Effector CD8-positive, alpha-beta T cell (primary cell): ENCODE data around the gene MAP3K1.
A peak's percentile ranks its signal among the peaks of the same experiment; 100 is the strongest.
"Not testable (repeated sequence)": the region's sequence is repeated elsewhere in the genome, so short reads cannot be mapped to it uniquely, and the experiment has no call there.

Experiments
- DNase-seq: peaks from one replicate; lab custom pipeline; 2025; lab: John Stamatoyannopoulos, UW
- total RNA-seq, 4 experiments: gene quantifications; one replicate each; lab custom pipeline; 2026; lab: John Stamatoyannopoulos, UW

MAP3K1 gene
- total RNA-seq = 90.0 to 454 (median 183) reads per million in 4 experiments

DNA sequence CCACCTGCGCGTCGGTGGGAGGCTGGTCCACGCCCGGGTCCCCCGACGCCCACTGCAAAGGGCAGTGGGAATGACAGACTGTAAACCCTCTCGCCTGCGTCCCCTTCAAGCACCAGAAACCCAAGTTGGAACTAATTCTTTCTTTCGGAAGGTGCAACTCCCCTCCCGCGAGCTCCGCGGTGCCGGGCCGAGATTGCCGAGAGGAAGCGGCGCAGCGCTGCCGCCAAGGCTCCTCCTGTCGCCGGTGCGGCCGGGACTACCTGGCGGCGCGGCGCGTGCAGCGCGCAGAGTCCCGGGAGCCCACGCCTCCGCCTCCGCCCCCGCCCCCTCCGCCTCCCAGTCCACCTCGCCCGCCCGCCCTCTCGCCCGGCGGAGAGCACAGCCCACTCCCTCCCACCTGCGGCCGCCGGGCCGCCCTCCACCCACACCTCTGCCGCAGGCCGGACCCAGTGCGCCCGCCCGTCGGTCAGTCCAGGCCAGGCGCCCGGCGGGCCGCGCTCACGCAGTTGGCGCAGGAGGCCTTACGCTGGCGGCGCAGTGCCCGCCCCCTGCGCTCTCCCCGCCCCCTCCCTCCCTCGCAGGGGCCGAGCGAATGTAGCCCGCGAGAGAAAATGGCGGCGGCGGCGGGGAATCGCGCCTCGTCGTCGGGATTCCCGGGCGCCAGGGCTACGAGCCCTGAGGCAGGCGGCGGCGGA, at the start of gene MAP3K1:
Gene MAP3K1 (plus strand): TSS at position 587 of the 695 bp plus-strand sequence. CDS start 25 bp downstream, at position 612.
- peak; percentile 72 for DNase-seq

DNA sequence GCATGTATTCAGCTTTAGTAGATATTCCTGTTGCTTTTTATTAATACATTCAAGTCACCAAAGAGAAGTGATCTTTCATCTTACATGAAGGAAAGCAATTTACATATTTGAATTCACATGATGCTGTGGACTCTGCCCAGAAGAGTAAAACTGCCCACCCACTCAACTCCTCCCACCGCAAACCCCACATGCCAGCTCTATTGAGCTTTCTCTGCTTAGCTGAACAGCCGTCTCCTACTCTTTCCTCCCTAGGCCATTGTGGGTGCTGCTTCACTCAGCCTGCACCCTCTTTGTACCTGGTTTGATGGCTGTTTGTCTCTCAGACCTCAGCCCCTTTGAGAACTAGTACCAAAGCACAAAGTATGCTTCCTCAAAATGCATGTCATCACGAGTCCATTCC, 48.4 kb upstream of the MAP3K1 start:
- DNase-seq = no peak

DNA sequence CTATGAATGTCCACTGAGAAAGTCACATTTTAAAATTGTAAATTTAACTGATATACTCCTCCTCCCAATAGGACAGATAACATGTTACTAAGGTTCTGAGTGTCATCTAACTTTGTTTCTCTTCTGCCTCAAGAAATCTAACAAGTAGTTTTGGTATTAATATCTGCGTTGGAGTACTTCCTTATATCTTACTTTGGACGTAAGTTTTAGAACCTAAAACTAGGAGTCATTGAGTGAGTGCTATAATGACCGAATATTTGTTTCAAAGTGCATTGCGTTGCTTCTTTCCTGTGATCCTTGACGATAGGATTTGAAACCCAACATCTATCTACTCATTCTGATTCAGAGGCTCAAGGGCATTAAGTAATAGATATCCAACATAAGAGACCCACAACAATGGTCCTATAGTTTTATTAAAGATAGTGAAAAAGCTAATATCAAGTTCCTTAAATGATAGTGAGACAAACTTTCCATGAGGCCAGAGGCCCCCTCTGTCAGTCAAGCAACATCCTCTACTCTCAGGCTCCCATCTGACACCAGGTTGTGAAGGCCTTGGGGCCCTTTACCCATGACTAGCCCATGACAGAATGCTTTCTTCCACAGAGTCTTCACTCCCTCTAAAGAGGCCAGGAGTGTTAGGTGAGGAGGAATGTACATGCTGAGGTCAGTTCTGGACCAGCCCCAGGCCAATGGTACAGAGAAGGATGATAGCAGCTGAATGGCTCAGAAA, 45.3 kb upstream of the MAP3K1 start:
- no peak for DNase-seq

DNA sequence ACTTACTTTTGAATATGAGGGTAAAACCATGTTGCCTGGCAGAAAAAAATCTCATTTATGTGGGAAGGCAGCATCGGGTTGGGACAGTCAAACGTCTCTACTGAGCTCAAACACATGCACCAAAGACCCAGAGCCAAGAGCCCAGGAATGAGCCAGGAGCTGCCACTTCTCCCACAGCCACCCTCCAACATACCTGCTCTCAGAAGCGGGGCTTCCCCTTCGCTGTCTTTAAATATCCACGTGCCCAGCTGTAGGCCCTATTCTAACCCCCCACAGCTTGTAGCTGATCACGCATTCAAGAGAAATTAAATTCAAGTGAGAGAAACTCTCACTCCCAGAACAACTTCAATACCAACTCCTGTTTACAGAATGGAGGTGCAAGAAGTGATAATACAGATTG, 42.6 kb upstream of the MAP3K1 start:
- DNase-seq = no peak

DNA sequence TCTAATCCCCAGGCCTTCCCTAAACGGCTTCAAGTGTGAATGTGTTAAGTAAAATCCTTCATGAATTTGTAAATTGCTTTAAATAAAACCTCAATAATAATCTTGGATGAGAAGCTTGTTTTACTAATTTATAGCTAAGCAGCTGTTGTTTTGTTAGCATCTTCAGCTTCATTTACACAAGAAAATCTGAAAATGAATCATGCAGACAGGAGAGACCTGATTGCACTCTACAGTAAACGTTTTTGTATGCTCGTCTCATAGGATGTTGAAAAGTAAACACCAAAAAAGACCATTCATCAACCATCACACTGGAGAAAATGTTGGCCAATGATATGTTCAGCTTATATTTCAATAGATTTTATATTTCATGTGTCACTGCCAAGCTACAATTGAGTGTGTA, 40.4 kb upstream of the MAP3K1 start:
- DNase-seq = no peak

DNA sequence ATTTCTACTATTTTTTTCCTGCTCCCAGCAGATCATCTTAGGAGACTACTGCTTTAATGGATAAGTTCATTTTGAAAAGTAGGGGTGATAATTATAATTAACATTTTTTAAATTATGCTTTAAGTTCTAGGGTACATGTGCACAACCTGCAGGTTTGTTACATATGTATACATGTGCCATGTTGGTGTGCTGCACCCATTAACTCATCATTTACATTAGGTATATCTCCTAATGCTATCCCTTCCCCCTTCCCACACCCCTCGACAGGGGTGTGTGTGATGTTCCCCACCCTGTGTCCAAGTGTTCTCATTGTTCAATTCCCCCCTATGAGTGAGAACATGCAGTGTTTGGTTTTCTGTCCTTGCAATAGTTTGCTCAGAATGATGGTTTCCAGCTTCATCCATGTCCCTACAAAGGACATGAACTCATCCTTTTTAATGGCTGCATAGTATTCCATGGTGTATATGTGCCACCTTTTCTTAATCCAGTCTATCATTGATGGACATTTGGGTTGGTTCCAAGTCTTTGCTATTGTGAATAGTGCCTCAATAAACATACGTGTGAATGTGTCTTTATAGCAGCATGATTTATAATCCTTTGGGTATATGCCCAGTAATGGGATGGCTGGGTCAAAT, 39.0 kb upstream of the MAP3K1 start:
- not testable (repeated sequence) for DNase-seq

DNA sequence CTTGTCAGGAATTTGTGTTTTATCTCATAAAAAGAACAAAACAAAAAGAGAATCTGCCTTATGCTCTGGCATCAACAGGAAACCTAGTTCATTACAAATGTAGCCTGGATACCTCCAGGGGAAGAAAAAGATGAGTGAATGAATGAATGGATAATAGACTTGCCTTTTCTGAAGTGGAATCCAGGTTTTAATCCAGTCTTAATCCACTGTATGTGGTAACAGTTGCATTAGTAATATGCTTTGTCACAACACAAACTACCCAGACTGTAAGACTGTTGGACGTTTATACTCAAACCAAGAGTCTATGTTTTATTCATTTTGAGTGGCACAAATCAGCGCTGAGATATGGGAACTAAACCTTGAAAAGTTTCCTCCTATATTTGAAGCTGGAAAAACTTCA, 32.1 kb upstream of the MAP3K1 start:
- no peak for DNase-seq

DNA sequence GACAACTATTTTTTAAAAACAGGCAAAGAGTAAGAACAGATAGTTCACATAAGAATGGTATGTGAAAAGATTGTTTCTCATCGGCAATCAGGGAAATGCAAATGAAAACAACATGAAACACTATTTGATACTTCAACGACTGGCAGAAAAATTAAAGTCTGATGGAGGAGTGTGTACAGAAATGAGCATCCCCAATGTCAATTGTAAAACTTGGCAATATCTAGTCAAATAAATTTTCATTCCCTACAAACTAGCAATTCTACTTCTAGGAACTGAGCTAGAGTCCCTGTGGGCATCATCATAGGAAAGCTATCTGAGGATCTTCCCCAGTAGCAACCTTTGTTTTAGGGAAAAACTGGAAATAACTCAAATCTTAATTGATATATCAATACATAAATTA, 29.0 kb upstream of the MAP3K1 start:
- no peak for DNase-seq

DNA sequence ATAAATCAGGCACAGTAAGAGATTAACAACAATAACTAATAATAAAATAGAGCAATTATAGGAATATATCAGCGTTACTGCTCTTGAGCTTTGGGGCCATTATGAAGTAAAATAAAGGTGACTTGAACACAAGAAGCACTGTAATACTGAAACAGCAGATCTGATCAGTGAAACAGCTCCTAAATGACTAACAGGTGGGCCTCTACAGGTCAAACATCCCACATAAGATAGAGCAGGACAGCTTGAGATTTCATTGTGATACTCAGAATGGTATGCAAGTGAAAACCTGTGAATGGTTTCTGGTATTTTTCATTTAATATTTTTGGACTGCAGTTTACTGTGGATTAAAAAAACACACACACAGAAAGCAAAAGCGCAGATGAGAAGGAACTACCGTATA, 24.0 kb upstream of the MAP3K1 start:
- no peak for DNase-seq

DNA sequence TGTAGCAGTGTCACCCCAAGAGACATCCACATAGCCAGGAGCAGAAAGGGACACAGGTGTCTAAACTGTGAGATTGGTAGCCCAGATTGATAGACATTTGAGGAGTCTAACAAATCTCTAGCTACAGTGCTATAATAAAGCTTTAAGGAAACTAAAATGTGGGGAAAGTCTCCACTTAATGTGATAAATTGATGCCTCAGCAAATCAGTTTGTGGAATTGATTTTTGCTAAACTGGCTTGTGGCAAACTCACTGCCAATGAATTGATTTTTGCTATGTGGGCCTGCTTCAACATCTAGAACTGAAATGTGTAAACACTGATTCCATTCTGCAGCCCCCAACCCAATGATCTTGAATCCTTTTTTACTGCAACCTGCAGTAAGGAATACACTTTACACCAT, 16.8 kb upstream of the MAP3K1 start:
- DNase-seq = no peak

DNA sequence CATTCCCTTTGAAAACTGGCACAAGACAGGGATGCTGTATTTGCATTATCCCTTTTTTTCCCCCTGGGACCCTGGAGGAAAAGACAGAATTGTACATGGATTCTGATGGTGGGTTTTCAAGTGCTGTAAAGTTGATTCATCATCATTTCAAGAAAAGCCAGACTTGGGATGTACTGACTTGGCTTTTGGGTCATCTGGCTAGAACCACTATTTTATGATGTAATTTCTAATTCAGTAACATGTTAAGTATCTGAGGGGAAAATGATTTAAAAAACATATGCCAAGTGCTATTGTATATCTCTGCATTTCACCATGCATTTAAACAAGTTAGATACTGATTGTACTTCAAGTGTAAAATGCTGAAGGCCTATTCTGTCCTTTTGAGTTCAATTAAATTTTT, 15.2 kb upstream of the MAP3K1 start:
- no peak for DNase-seq

DNA sequence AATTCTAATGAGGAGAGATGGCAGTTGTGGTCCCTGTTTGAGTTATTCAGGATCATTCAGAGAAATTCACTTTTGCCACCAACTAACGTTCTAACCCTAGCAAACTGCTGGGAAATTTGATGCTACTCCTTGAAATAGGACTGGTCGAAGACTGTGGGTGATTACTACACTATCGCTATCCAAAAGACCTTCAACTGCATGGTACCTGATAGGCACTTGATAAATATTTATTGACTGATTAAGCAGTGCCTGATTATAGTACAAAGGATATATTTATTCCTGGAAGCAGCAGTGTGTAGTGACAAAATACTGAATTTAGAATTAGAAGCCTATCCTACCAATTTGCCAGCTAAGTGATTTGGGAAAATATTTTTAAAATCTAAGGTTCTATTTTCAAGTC, 14.1 kb upstream of the MAP3K1 start:
- no peak for DNase-seq

DNA sequence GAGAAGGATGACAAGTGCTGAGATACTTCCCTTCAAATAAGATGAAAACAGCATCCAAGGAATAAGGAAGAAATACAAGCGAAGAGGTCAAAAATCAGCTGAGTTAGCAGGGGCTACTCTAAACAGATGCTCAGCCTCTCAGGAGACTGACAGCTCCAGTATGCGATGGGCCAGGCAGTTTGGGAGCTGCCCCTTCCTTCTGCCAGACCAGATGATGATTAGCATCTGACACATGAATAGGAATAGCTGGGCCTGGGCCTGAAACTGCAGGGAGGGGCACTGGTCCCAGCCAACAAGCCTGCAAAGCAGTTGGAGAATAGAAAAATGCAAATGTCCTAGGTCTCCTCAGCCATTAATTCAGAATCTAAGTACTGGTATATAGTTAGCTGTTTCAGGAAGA, 13.1 kb upstream of the MAP3K1 start:
- no peak for DNase-seq

DNA sequence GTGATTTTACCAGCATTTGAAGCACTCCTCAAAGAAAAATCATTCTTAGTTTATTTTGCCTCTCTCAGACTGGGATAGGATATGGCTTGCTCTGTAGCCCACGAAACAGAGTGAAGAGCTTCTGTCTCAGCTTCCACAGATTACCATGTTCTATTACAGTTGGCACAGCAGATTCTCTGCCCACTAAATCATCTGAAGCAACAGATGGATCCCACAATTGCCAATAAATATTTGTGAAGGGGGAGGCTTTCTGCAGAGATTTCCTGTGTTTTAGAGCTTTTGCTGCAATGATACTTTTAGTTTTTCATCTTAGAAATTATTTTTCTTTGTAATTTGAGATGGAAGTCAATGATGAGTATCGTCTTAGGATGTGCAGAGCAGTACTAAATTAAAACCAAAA, 12.3 kb upstream of the MAP3K1 start:
- DNase-seq = no peak

DNA sequence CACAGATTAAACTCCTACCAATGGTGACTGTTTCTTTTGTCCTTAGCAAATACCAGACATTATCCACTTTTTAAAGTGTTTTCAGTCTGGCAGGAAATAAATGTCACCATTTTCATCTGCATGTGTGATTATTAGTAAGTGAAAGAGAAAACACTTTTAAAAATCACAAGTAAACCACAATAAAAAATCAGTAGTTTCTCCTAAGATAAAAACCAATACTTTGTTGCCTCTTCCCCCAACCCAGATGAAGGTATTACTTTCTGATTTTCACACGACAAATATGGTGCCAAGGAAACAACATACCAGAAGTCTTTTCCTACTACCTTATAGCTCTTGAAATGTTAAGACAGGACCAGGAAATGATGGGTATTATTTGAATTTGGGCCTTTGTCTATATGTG, 11.5 kb upstream of the MAP3K1 start:
- DNase-seq = no peak

DNA sequence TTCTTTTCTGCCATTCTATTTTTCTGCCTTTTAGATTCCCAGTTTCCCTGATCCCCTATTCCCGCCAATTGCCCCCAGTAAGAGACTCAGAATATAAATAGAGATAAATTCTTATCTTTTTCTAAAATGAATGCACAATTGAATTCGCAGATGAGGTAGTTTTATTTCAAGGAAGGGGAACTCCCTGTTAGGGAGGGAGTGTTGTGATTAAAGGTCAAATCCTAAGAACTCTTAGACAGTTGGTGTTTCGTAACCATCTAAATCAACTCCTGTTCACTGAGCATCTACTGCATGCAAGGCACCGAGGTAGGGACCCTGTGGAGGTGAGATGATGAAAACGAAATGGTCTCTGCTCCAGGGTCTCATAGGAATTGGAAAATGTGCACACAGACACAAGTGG, 7.7 kb upstream of the MAP3K1 start:
- DNase-seq = no peak

DNA sequence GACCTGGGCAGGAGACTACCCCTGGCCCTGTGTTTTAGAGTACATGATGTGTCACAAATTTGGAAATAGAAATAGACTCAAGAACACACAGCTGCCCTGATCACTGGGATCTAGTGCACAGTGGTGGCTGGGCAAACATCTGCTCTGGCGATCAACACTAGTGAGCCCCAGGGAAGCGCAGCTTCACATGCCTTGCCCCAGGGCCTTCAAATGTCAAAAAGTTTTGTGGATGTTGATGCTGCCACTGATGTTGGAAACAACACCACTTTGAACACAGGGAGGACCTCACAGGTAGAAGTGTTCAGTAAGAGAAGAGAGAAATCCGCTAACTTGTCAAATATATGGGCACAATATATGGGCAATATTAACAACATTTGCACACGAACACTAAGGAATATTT, 7.1 kb upstream of the MAP3K1 start:
- DNase-seq = no peak

DNA sequence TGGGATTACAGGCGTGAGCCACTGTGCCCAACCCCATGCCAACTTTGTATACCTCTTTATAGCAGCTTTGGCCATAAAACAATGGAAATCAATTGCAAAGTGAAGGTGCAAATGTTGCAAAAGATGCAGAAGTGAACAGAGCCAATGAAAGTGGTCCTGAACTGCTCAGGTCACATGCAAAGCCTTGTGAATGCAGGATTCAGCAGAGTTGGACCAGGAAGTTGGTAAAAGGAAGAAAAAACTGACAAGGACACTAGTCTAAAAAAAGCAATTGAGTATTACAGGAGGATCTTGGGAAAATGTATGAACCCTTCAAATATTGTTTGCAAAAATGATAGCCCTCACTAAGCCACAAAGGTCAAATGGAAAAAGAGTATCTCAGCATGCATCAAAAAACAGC, 4.5 kb upstream of the MAP3K1 start:
- DNase-seq = no peak

DNA sequence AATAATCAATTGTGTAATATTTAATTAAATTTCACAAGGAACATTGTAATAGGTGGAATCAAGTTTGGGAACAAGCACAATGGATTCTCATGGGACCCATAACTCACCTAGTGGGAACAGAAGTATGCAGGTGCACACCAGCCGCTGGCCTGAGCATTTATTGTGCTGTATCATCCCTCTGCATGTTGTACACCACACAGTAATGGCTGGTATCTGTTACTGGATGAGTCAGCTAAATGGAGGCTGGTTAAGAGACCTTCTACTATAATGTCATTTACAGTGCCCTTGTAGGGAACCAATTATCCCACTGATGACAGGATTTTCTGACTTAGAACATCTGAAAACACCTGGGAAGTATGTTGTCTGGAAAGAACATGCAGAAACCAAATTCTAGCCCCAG, 3.2 kb upstream of the MAP3K1 start:
- DNase-seq = no peak

DNA sequence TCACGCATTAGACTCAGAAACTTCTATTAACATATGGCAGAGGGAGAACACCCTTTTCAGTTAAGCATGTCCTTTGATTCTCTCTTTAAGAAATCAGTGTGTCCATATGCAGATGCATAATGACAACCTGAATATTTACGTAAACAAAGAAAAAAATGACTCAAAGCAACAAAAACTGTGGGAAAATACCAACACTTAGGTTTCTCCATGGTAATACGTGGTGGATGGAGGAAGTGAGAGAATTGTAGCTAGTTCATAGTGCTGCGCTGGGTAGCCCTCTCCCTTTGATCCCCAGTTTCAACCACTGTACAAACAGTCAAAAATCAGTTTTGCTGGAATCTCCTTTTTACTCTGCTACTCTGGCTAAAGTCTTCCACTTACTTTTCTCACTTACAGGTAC, 2.0 kb upstream of the MAP3K1 start:
- DNase-seq = no peak

DNA sequence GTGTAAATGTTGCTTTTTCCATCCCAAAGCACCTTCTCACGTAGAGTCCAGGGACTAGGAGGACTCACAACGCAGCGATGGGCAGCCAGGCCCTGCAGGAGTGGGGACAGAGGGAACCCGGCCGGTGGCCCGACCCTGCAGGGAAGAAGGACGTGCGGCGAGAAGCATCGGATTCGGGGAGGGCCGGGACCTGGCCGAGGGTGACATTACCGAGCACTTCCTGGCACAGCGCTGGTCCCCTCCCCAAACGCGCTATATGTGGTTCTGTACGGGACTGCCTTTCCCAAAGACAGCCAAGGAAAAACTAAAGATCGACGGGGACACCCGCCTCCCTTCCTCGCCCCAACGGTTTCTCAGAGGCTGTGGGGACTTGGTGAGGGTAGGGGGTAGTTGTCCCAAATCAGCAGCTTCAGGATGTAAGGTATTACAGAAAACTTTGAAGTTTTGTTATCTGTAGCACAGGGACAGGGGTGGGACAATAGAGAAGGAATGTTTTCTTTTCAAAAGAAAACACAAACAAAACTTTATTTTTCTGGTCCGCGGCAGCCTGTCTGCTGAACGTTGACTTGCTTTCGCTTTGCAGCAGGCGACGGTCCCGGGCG, 887 bp upstream of the MAP3K1 start:
- DNase-seq = peak; percentile 21

DNA sequence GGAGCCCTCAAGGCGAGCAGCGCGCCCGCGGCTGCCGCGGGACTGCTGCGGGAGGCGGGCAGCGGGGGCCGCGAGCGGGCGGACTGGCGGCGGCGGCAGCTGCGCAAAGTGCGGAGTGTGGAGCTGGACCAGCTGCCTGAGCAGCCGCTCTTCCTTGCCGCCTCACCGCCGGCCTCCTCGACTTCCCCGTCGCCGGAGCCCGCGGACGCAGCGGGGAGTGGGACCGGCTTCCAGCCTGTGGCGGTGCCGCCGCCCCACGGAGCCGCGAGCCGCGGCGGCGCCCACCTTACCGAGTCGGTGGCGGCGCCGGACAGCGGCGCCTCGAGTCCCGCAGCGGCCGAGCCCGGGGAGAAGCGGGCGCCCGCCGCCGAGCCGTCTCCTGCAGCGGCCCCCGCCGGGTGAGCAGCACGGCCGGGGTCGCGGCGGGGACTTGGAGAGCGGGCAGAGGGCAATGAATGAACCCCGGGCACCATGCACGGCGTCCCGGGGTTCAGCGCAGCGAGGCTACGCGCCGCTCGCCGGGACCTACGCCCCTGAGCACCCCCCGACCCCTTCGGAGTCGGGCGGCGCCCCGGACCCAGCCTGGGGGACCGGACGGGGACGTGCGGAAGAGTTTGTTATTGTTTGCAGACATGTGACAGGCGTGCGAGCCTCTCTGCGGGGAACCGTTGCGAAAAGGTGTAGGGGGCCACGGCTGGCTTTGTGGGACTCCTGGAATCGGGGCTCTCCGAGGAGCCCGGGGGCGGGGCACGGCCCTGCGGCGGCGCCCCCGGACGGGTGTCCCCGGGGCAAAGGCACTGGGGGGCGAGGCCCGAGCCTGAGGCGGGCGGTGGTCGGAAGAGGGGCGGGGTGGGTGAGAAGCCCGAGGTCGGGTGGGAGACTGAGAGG, 553 bp downstream of the MAP3K1 start:
- peak; percentile 28 for DNase-seq
